Kidney epithelial cell (primary cell): ENCODE results near the gene GKN2. TPM values are rescaled to one million over a fixed set of nuclear protein-coding genes. Genes with fewer than 3 reads are reported as not detected.

ENCODE experiments used
- DNase-seq: peaks from one replicate; pipeline ENCODE4 v3.0.0-alpha.2; 2010; ENCODE audit warnings: low read depth
- H3K27me3 ChIP-seq: 2 replicates; pipeline ENCODE4 v1.6.0; 2011; ENCODE audit warnings: low read length; ENCODE audit not compliant: control insufficient read depth, insufficient read depth
- H3K36me3 ChIP-seq: 2 replicates; pipeline ENCODE4 v1.5.1; 2011; ENCODE audit warnings: low read length; ENCODE audit not compliant: control insufficient read depth, insufficient read depth
- H3K4me3 ChIP-seq: 2 replicates; pipeline ENCODE4 v1.5.1; 2011; ENCODE audit warnings: low read depth, mild to moderate bottlenecking, control low read depth, low read length
- CTCF ChIP-seq: IDR thresholded peaks from 2 replicates; pipeline ENCODE4 v1.5.1; 2011; ENCODE audit warnings: mild to moderate bottlenecking, moderate library complexity, low read length, control low read depth, inconsistent platforms; ENCODE audit not compliant: insufficient read depth, poor library complexity, severe bottlenecking
- total RNA-seq: library from RNA; depleted of rRNA; stranded (reverse); fragments of >200 nt; gene quantifications from 2 replicates; pipeline ENCODE4 v1.2.3, GENCODE V29; 2015

GKN2 gene
- total RNA-seq, 1 donor from 2014 or later, result not detected

GRCh38 chr2:68942827-68943226 lies 9.9 kb downstream of the GKN2 start:
- H3K27me3 ChIP-seq, result no peaks in the 10 kb centered on the region
- no peak for TF ChIP-seq CTCF
- DNase-seq, result no peak
- H3K36me3 ChIP-seq, result no peaks in the 10 kb centered on the region
- no peak overlapping the region for H3K4me3 ChIP-seq

- no peaks in the 10 kb centered on the region for H3K27me3 ChIP-seq
- no peaks in the 10 kb centered on the region for H3K36me3 ChIP-seq
- no peak for DNase-seq
- no peak overlapping the region for H3K4me3 ChIP-seq
- TF ChIP-seq CTCF, result no peak
Observed at GRCh38 chr2:68940369-68940768, 12.3 kb downstream of the GKN2 start.

- no peak for TF ChIP-seq CTCF
- DNase-seq, result no peak
- Histone ChIP-seq H3K4me3 (no peak overlapping the region), H3K27me3 (no peaks in the 10 kb centered on the region), H3K36me3 (no peaks in the 10 kb centered on the region)
Observed at GRCh38 chr2:68939962-68940361, 12.7 kb downstream of the GKN2 start.

GRCh38 chr2:68938938-68939337 lies 13.8 kb downstream of the GKN2 start:
- Histone ChIP-seq H3K4me3 (no peak overlapping the region), H3K27me3 (no peaks in the 10 kb centered on the region), H3K36me3 (no peaks in the 10 kb centered on the region)
- no peak for TF ChIP-seq CTCF
- DNase-seq, result no peak

GRCh38 chr2:68937346-68938055 lies 15.2 kb downstream of the GKN2 start:
- no peak for DNase-seq
- no peak for TF ChIP-seq CTCF
- H3K4me3 ChIP-seq, result no peak overlapping the region
- H3K27me3 ChIP-seq, result no peaks in the 10 kb centered on the region
- H3K36me3 ChIP-seq, result no peaks in the 10 kb centered on the region

GRCh38 chr2:68936889-68937288 lies 15.8 kb downstream of the GKN2 start:
- Histone ChIP-seq H3K4me3 (no peak overlapping the region), H3K36me3 (no peaks in the 10 kb centered on the region)
- no peak for DNase-seq

More at GRCh38 chr2:68936889-68937288, 15.8 kb downstream of the GKN2 start:
- H3K27me3 ChIP-seq, result no peaks in the 10 kb centered on the region
- TF ChIP-seq CTCF, result no peak
